HG03139 (cell line): Measurements from ENCODE around the gene MLLT3.

ENCODE experiments used
- ATAC-seq: cut with Tn5 transposase; IDR thresholded peaks from one replicate; pipeline ENCODE4 v1.9.1; 2021; ENCODE audit not compliant: unreplicated experiment

MLLT3 gene

GRCh38 chr9:20428976-20429375 is 193.3 kb downstream of the MLLT3 start:
- ATAC-seq: no peak

- ATAC-seq: no peak
These were observed 194.9 kb downstream of the MLLT3 start for GRCh38 chr9:20427359-20427758.

GRCh38 chr9:20426019-20426418 is 196.3 kb downstream of the MLLT3 start:
- no peak for ATAC-seq

GRCh38 chr9:20419533-20419932 is 202.8 kb downstream of the MLLT3 start:
- no peak for ATAC-seq

- no peak for ATAC-seq
These were observed 203.8 kb downstream of the MLLT3 start for GRCh38 chr9:20418485-20418884.

GRCh38 chr9:20417373-20418080 is 204.8 kb downstream of the MLLT3 start:
- no peak for ATAC-seq

- ATAC-seq: no peak
These were observed 208.1 kb downstream of the MLLT3 start for GRCh38 chr9:20414150-20414549.

GRCh38 chr9:20409321-20410092 is 212.8 kb downstream of the MLLT3 start:
- ATAC-seq: no peak

- no peak for ATAC-seq
These were observed 213.8 kb downstream of the MLLT3 start for GRCh38 chr9:20408513-20408912.

- no peak for ATAC-seq
These were observed 215.3 kb downstream of the MLLT3 start for GRCh38 chr9:20407013-20407412.

GRCh38 chr9:20406344-20406743 is 216.0 kb downstream of the MLLT3 start:
- ATAC-seq: no peak

- ATAC-seq: no peak
These were observed 216.7 kb downstream of the MLLT3 start for GRCh38 chr9:20405616-20406015.

GRCh38 chr9:20405078-20405477 is 217.2 kb downstream of the MLLT3 start:
- no peak for ATAC-seq

- no peak for ATAC-seq
These were observed 218.0 kb downstream of the MLLT3 start for GRCh38 chr9:20404192-20404813.

GRCh38 chr9:20403346-20403745 is 219.0 kb downstream of the MLLT3 start:
- ATAC-seq: no peak

GRCh38 chr9:20402273-20402875 is 219.9 kb downstream of the MLLT3 start:
- ATAC-seq: no peak

- ATAC-seq: no peak
These were observed 223.6 kb downstream of the MLLT3 start for GRCh38 chr9:20398536-20399338.

- ATAC-seq: no peak
These were observed 225.0 kb downstream of the MLLT3 start for GRCh38 chr9:20397348-20397747.

- ATAC-seq: no peak
These were observed 225.8 kb downstream of the MLLT3 start for GRCh38 chr9:20396509-20396908.

- ATAC-seq: no peak
These were observed 226.6 kb downstream of the MLLT3 start for GRCh38 chr9:20395651-20396050.

GRCh38 chr9:20394969-20395368 is 227.3 kb downstream of the MLLT3 start:
- no peak for ATAC-seq
